Kidney (tissue), 14 donors: ENCODE results near the gene CA6. TPM values are rescaled to one million over a fixed set of nuclear protein-coding genes. Genes with fewer than 3 reads are reported as not detected.

ENCODE experiments used
- DNase-seq, 5 donors: peaks; one replicate each; pipeline ENCODE4 v3.0.0-alpha.2; 2013 to 2020
- FAIRE-seq: peaks from 2 replicates; lab custom pipeline; 2012; peaks lifted over from hg19 to GRCh38; lab: Jason Lieb, UNC
- H3K27ac ChIP-seq, 2 donors: one replicate each; pipeline ENCODE4 v1.7.0; 2013; ENCODE audit warnings: low read depth in 2 of 2, low read length in 2 of 2, inconsistent platforms in 1 of 2
- H3K27me3 ChIP-seq: one replicate; pipeline ENCODE4 v1.7.1; 2013; ENCODE audit warnings: low read length, inconsistent platforms; ENCODE audit not compliant: control insufficient read depth, insufficient read depth
- H3K36me3 ChIP-seq, 3 donors: one replicate each; pipeline versions ENCODE4 v1.7.0 to v1.7.1; 2013; ENCODE audit warnings: low read length in 3 of 3, control low read depth in 1 of 3, inconsistent platforms in 1 of 3; ENCODE audit not compliant: insufficient read depth in 3 of 3, control insufficient read depth in 2 of 3
- H3K4me1 ChIP-seq, 3 donors: one replicate each; pipeline versions ENCODE4 v1.7.0 to v1.7.1; 2013; ENCODE audit warnings: low read length in 3 of 3, inconsistent platforms in 1 of 3, low read depth in 1 of 3; ENCODE audit not compliant: control insufficient read depth in 2 of 3, insufficient read depth in 2 of 3
- H3K4me3 ChIP-seq, 3 donors: one replicate each; pipeline versions ENCODE4 v1.7.0 to v1.8.1; 2013; ENCODE audit warnings: low read length in 3 of 3, control low read depth in 1 of 3, inconsistent platforms in 1 of 3
- H3K9ac ChIP-seq, 3 donors: one replicate each; pipeline versions ENCODE4 v1.7.0 to v1.7.1; 2013; ENCODE audit warnings: low read length in 3 of 3, control low read depth in 1 of 3, inconsistent platforms in 1 of 3
- H3K9me3 ChIP-seq, 3 donors: one replicate each; pipeline versions ENCODE4 v1.7.0 to v1.7.1; 2013; ENCODE audit warnings: low read length in 3 of 3, control low read depth in 1 of 3, inconsistent platforms in 1 of 3; ENCODE audit not compliant: control insufficient read depth in 2 of 3, insufficient read depth in 1 of 3
- CTCF ChIP-seq: IDR thresholded peaks from 3 replicates; pipeline ENCODE4 v1.5.1; 2012; ENCODE audit warnings: mild to moderate bottlenecking, moderate library complexity, borderline replicate concordance; ENCODE audit not compliant: insufficient read depth; ENCODE audit errors: extremely low read depth
- intact Hi-C: fragments of 100-400 bp; cut with DNase I; formaldehyde crosslinking; loops from one replicate; pipeline ENCODE4 v1.11.1; 2022
- polyA plus RNA-seq: library from polyadenylated mRNA; stranded (reverse); fragments of 350-450 nt; fragmentation: Illumina TruSeq; extraction: RNeasy Lipid Tissue Mini Kit (QIAGEN cat#74804); gene quantifications from one replicate; pipeline ENCODE4 v1.2.3, GENCODE V29; 2014; ENCODE audit warnings: low read depth, low replicate concordance; ENCODE audit not compliant: insufficient read depth
- total RNA-seq: library from RNA; stranded (reverse); fragmentation: NEBNext Ultra II Directional; extraction: Animal tissue kit (Norgen Biotek cat#: 25700); gene quantifications from one replicate; pipeline ENCODE4 v1.2.1, GENCODE V29; 2021
- donor health status: control.
- donor health status: control.
- donor health status: control.
- donor health status: control.
- donor health status: control.
- donor health status: DM: yes; HTN: yes; CAD: no.
- donor health status: Normal renal cell carcinoma (clear cell type).

The CA6 gene
- total and polyA plus RNA-seq, 2 donors from 2014 or later, result not detected

GRCh38 chr1:8905582-8906191 lies 40.0 kb upstream of the CA6 start:
- no peak overlapping the region for H3K27ac ChIP-seq
- no peak for FAIRE-seq

DNA sequence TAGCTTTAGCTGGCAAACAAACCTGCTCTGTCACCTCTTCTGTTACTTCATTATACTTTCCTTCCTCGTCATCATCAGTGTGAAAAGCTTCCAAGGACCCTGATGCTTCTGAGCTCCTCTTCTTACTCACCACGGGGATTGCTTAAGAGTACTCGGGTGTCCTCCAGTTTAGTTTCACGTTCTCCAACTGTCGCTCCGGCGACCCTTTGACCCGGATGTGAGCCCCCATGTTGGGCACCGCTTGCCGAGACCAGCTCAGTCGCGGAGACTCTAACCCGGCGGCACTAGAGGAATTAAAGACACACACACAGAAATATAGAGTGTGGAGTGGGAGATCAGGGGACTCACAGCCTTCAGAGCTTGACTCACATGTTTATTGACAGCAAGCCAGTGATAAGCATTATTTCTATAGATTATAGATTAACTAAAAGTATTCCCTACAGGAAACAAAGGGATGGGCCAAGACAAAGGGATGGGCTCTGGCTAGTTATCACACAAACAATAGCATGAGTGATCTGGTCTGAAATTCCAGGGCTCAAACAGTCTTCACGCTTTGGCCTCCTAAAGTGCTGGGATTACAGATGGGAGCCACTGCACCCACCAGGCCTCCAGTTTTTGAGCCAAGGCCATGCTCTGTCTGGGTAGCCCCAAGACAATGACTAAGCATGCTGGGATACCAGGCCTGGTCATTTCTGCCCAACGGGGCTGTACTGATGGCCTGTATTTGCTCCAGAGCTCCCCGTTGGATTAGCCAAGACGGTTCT lies 37.1 kb upstream of the CA6 start:
- Histone ChIP-seq H3K27ac (no peak overlapping the region), H3K27me3 (no peaks in the 10 kb centered on the region), H3K9ac (no peak overlapping the region), H3K36me3 (no peaks in the 10 kb centered on the region), H3K4me1 (peaks cover 0 to 11% (median 0%) of the 10 kb centered on the region in 3 donors), H3K9me3 (no peaks in the 10 kb centered on the region), H3K4me3 (no peak overlapping the region)
- FAIRE-seq, result no peak
- intact Hi-C loops, result no loop called here
- no peak for DNase-seq
- TF ChIP-seq CTCF, result no peak

More at GRCh38 chr1:8905582-8906191, 40.0 kb upstream of the CA6 start:
- Histone ChIP-seq H3K9ac (no peak overlapping the region), H3K36me3 (no peaks in the 10 kb centered on the region), H3K9me3 (no peaks in the 10 kb centered on the region), H3K27me3 (no peaks in the 10 kb centered on the region), H3K4me1 (peaks cover 0 to 11% (median 0%) of the 10 kb centered on the region in 3 donors), H3K4me3 (no peak overlapping the region)
- intact Hi-C loops, result no loop called here
- no peak for DNase-seq
- TF ChIP-seq CTCF, result no peak

DNA sequence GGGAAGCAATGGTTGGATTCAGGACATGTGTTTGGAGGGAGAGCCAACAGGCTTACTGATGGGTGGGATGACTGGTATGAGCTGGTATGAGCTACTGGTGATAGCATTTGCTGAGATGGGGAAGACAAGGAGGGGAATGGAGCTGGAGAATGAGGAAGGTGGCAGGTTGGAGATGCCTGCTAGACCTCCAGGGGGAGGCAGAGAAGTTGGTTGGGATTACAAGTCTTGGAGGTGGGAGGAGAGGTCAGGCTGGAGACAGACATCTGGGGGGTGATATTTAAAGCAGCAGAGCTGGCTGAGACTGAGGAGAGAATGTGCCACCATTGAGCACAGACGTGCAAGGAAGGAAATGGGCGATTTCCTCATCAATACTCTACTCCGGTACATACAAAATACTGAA lies 35.3 kb upstream of the CA6 start:
- peaks cover 0 to 2% (median 0%) of the 10 kb centered on the region in 3 donors for H3K4me1 ChIP-seq
- DNase-seq (no peak), FAIRE-seq (no peak)
- no peak overlapping the region for H3K9ac ChIP-seq
- no peaks in the 10 kb centered on the region for H3K36me3 ChIP-seq
- H3K27me3 ChIP-seq, result no peaks in the 10 kb centered on the region
- no peak overlapping the region for H3K27ac ChIP-seq
- H3K4me3 ChIP-seq, result no peak overlapping the region
- intact Hi-C loops, result no loop called here
- no peak for TF ChIP-seq CTCF
- no peaks in the 10 kb centered on the region for H3K9me3 ChIP-seq
